Forelimb muscle (tissue), 1 donor: Measurements from ENCODE around the gene TCF19. TPM values are rescaled to one million over a fixed set of nuclear protein-coding genes. Genes with fewer than 3 reads are reported as not detected.
"Not testable (repeated sequence)": the region's sequence is repeated elsewhere in the genome, so short reads cannot be mapped to it uniquely, and the experiment has no call there.

ENCODE experiments used
- DNase-seq: peaks from one replicate; pipeline ENCODE4 v3.0.0-alpha.2; 2013; ENCODE audit warnings: low read depth
- polyA plus RNA-seq: library from polyadenylated mRNA; unstranded; fragments of 120-200 nt; gene quantifications from one replicate; pipeline ENCODE4 v1.2.1, GENCODE V29; 2013; ENCODE audit not compliant: insufficient read length

Gene TCF19
- polyA plus RNA-seq, 1 donor, result 8.4 TPM

DNA sequence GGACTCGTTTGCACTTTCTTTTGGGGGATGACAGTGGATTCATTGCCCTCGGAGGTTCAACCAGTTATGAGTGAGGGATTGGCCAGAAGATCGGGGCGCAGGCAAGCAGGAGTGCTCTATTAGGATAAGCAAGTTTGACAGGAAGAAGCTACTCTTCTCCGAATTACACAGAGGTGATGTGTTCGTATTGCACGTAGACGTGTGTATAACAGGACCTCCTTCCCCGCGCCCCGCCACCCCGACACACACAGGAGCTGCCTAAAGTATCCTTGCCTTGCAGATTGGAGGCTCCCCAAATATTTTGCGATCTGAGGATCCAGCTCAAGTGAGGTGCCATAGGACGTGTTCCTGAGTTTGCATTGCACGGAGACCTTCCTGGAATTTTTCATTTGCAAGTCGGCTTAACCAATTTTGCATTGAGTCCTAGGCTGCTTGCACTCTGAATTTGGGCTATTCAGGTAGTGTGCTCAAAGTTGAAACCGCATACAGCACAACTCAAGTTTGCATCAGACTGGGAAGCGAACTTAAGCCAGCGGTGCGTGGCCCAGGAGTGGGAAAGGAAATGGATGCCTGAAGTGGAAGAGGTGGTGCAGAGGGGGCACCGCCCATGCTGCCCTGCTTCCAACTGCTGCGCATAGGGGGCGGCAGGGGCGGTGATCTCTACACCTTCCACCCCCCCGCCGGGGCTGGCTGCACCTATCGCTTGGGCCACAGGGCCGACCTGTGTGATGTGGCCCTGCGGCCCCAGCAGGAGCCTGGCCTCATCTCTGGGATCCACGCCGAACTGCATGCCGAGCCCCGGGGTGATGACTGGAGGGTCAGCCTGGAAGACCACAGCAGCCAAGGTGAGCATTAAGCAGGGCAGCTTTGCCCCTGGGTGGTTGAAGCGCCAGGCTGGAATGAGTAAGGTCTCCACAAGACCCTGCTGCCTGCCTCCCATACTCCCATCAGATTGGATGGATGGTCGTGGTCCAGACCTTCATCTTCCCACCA lies 770 bp downstream of the TCF19 start:
- DNase-seq, result no peak

DNA sequence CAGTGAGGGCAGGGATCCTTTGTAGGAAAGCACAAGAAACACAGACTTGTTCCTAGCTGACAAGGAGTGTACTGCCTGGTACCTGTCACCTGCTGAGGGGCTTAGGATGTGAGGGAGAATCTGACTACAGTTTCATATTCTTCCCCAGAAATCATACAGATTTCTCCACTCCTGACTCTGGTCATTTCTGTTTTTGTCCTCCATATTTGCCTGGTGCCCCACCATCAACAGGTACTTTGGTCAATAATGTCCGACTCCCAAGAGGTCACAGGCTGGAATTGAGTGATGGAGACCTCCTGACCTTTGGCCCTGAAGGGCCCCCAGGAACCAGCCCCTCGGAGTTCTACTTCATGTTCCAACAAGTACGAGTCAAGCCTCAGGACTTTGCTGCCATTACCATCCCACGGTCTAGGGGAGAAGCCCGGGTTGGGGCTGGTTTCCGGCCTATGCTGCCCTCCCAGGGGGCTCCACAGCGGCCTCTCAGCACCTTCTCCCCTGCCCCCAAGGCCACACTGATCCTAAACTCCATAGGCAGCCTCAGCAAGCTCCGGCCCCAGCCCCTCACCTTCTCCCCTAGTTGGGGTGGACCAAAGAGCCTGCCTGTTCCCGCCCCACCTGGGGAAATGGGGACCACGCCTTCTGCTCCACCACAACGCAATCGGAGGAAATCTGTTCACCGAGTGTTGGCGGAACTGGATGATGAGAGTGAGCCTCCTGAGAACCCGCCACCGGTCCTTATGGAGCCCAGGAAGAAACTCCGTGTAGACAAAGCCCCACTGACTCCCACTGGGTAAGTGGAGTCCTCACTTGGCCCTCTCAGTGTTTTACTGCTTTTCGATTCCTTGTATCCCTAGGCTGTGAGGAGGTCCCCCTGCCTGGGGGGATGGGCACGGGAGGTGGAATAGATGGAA lies 3.1 kb downstream of the TCF19 start:
- no peak for DNase-seq

DNA sequence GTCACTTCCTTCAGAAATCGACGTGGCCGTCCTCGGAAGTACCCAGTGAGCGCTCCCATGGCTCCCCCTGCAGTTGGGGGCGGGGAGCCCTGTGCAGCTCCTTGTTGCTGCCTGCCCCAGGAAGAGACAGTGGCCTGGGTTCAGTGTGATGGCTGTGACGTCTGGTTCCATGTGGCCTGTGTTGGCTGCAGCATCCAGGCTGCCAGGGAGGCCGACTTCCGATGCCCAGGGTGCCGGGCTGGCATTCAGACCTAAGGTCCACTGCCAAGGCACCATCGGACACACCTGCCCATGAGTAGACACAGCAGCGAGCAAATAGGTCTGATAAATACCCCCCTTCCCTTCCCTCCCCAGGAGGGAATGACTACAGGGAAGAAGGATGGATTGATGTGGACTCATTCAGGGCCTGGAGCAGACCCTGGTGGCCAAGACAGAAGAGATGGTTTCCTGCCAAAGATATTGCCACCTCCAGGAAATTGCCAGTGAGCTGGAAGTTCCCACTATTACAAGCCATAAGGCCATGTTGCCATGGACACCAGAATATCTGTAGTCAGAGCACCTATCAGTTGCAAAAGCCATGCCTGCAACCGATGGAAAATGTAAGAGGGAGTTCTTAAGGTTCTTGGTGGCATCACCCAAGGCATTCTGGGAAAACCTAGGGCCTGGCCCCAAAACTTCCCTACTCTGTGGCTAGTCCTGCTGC lies 4.2 kb downstream of the TCF19 start:
- DNase-seq, result no peak

DNA sequence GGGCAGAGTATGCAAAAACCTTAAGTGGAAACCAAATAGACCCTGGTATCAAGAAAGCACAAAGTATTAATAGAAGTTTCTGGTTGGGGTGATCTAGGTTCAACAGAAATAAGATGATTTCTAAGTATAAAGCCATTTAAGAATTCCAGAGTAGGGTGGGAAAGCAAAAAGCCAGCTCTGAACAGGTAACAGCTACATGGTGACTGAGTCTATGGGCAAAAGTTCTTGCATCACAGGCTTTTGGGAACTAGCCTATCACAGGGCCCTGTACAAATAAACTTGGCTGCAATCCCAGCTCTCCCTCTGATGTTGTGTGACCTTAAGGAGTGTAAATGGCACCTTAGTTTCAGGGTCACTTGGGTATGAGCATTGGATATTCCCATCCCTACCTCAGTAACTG lies 5.5 kb downstream of the TCF19 start:
- DNase-seq, result no peak

DNA sequence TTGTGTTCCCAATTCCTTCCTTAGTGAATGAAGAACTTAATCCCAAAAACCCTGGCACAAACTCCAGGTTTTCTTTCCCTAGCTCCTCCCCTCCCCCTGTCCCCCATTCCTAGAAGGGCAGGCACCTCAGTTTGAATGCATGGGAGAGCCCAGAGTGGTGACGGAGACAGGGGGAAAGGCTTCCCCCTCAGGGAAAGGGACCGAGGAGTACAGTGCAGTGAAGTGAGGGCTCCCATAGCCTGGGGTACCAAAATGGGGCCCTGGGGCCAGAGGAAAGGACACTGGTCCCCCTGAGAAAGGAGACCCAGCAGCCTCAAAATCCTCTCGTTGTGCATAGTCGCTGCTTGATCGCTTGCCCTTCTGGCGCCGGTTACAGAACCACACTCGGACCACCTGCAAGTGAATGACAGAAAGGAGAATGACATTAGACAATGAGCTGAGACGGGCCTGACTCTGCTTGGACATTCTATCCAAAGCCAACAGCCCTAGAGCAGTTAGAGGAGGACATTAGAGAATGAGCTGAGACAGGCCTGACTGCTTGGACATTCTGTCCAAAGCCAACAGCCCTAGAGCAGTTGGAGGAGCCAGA lies 6.2 kb downstream of the TCF19 start:
- not testable (repeated sequence) for DNase-seq

DNA sequence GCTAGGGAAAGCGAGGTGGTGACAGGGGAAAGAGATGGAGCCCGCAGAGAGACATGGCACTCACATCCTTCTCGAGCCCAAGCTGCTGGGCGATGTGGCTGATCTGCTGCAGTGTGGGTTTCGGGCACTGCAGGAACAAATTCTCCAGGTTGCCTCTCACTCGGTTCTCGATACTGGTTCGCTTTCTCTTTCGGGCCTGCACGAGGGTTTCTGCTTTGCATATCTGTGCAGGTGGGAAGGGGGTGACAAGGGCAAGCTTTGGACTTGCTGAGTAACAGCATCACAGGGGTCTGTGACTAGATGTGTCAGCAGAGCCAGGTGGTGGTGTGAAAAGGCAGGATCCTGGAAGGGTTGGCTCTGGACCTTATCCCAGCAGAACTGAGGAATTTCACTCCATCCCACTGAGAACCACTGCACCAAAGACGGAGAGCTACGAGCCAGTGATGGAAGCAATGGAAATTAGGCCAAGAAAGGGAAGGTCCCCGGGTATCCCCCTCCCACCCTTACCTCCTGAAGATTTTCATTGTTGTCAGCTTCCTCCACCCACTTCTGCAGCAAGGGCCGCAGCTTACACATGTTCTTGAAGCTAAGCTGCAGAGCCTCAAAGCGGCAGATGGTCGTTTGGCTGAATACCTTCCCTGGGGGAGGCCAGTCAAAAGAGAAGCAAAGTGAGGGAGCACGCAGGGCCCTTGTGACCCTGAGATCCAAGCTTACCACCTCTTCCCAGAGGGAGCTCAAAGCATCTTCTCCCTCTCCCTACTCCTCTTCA lies 6.9 kb downstream of the TCF19 start:
- not testable (repeated sequence) for DNase-seq

DNA sequence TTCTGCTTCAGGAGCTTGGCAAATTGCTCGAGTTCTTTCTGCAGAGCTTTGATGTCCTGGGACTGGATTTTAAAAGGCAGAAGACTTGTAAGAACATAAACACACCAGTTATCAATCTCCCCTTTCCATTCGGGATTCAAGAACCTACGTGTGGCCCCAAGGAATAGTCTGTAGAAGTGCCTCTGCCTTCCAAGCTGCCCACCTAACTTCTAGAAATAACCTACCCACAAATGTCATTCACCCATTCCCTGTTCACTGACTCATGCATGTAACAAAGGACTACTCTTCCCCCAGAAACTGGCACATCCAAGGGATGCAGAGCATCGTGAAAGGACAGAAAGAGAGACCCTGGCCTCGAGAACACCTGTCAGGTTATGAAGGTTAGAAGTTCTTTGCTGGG lies 7.6 kb downstream of the TCF19 start:
- no peak for DNase-seq

DNA sequence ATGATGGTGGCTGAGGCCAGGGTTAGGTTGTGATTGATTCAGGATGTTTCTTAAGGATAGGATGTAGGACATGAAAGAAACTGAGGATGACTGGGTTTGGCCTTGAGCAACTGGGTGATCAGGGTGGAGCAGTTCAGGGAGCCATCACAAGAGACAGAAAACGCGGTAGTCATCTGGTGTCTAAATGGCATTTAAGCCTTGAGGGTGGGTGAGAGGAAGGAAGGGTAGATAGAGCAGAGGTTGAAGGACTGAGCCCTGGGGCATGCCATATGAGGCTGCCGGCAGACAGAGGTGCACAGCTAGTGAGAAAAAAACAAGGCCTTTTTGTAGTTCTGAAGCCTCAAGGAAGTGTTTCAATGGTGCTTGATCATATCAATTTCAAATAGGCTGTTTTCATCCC lies 10.2 kb downstream of the TCF19 start:
- DNase-seq, result no peak

DNA sequence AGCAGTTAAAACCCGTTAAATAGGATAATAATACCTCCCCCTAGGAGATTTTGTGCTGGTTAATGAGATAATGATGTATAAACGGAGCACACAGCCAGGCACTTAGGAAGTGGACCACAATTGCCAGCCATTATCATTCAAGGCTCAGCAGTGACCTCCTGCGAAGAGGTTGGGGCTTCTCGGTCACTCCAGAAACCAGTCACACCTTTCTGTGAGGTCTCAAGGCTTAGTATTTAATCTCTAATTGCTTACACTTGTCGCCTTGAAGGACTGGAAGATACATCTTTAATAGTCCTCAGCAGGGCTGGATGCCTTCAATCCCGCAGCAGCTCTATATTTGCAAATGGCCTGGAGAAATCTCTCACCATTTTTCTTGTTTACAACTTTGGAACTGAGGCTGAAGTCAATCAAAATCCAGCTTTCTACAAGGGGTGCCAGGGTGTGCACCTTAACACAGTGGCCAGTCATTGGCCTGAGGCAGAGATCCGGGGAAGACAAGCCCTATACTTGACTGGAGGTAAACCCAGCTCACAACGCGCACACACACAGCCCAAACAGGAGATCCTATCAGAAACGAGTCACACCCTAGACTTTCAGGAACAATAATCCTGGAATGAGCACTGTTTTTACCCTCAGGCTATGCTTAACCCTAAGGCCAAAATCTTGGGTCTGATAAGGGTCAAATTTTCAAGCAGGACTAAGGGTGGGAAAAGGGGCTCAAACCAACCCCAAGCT lies 10.9 kb downstream of the TCF19 start:
- DNase-seq, result no peak

DNA sequence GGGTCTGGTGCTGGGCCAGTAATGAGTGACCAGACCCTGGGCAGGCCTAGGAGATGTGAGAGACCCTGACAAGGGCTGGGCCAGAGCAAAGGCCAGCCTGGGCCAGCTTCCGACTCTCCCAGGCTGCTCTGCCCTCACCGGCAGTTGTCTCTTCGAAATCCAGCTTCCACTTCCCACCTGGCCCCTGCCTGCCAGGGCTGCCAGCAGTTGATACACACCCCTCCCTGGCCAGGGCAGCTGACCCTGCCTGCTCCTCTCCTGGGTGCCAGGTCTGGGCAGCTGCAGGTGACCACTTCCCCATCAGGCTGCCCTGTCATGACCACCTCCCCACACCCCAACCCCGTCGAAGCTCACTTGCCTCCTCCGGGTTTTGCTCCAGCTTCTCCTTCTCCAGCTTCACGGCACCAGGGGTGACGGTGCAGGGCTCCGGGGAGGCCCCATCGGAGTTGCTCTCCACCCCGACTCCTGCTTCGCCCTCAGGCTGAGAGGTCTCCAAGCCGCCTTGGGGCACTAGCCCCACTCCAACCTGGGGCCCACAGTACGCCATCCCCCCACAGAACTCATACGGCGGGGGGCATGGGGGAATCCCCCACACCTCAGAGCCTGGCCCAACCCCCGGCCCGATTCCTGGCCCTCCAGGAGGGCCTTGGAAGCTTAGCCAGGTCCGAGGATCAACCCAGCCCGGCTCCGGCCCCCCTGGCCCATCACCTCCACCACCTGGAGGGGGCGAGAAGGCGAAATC lies 11.6 kb downstream of the TCF19 start:
- not testable (repeated sequence) for DNase-seq

DNA sequence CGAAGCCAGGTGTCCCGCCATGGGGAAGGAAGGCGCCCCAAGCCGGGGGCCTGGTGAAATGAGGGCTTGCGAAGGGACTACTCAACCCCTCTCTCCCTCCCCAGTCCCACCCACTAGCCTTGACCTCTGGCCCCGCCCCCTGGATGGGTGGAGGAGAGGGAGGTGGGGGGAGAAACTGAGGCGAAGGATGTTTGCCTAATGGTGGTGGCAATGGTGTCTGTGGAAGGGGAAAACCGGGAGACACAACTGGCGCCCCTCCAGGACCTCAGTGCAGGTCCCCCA lies 12.2 kb downstream of the TCF19 start, which contains the start of gene POU5F1:
Gene POU5F1, minus strand, starts transcription at position 83 of the 282 bp plus-strand sequence. Its CDS starts 62 bp downstream, at position 21.
- no peak for DNase-seq

DNA sequence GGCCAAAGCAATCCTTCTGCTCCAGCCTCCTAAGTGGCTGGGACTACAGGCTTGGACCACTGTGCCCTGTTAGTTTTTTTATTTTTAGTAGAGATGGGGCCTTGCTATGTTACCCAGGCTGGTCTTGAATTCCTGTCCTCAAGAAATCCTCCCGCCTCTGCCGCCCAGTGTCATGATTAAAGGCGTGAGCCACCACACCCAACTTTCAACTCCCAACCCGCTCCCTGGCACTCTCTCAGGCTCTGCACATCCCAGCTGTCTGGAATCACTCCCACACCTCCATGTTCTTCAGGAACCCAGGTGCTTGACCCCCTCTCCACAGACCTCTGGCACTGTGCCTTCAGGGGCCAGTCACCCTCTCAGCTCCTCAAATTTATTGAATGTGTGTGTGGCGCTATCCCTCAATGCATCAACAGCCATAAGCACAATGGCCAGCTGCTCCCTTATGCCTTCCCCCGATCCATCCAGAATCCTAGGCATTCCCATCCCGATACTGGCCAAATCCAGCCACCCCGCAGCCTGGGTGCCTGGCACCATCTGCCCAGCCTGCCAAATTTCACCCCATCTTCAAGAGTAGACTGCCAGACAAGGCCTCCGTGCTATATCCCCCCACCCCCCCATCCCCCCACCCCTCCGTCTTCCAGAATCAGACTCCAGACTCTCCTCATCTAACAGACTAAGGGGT lies 12.7 kb downstream of the TCF19 start:
- DNase-seq, result no peak

DNA sequence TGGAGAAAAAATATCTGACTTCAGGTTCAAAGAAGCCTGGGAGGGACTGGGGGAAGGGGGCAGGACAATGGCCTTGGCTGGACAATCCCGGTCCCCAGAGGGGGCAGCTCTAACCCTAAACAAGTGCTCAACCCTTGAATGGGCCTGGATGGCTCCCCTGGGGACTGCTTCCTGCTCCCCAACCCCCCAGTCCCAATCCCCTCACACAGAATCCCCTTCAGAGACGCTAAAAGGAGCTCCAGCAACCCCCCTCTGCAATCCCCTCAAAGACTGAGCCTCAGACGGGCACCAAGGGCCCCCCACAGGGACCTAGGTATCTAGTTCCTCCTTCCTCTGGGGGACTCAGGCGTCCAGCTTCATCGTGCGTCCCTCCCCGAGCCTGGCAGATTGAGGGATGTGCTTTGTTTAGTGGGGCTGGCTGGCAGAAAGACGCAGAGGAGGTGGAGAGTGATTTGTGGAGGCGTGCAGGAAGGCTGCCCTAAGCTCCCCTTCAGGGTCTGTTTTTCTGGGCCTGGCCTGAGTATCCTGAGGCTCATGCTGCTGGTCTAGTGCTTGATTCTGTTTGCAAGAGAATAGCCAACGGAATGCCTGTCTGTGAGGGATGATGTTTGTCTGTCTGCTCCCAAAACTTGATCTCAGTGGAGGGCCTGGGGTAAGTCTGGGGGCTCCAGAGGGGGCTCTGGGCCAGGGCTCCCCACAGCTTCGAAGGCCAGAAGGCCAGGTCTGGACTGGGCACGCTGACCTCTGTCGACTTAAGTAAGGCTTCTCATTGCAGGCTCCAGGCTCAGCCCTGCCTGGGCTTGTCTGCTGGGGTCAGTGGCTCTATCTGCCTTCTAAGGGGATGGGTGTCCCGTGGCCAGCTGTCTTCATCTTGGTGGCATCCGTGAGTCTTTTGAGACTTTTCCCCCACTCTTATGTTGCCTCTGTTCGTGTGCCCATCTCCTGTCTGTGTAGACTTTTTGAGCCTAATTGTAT lies 13.8 kb downstream of the TCF19 start:
- no peak for DNase-seq

DNA sequence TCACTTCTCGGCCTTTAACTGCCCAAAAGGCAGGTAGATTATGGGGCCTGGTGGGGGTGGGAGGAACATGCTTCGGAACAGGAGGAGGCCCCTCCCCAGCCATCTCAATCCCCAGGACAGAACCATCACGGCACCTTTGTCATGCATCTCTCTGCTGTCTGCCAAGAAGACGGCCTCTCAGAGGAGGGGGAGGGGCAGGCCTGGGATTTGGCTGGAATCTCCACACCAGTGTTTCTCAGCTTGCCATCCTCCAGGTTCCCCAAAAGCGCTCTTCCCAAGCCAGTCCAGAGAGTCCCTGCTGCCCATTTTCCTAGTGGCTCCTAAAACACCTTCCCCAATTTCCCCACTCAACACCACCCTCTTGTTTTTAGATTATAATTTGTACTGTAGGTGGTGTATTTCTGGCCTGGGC lies 14.6 kb downstream of the TCF19 start:
- no peak for DNase-seq

DNA sequence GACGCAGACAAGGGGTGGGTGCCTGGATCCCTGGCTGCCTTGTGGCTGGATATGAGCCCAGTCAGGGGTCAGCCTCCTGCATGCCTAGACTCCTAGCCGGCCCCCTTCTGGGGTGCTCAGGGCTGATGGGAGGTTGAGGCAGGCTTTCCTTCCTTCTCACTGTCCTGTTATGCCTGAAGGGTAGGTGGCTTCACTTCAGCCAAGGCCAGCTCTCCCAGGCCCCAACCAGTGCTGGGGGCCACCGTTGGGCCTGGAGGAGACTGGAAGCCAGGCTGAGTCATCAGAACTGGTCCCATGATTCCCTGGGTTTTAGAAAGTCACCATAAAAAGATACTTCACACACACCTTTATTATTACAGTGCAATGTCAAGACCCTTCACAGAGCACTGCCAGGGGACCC lies 15.0 kb downstream of the TCF19 start:
- no peak for DNase-seq

DNA sequence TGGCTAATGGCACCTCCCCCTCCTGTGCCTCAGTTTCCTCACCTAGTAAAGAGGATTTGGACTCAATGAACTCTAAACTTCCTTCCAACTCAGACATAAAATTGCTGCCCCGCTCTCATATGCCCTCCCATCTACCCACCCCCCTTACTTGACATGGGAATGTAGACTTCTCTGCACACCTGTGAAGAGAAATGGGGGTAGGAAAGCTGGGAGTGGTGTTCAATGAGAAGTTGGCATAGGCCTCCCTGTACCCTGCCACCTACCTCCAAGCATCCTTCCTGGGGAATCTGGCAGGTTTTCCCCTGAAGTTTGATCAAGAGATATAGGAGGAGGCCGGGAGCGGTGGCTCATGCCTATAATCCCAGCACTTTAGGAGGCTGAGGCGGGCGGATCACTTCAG lies 16.0 kb downstream of the TCF19 start:
- DNase-seq, result no peak

DNA sequence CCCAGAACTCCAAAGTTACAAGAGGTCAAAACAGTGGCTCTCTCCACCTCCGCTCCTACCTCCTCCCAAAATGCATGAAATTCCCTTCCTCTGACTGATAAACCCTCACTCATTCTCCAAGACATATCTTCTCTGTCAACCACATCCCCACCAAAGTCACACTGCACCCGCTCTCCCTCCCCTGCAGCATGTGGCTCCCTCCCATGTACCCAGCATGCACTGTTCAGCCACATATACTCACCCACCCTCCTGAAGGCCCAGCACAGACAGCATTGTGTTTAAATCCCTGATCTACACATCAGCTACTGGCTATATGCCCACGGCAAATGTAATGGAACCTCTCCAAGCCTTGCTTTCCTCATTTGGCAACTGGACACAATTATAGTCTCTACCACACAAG lies 17.6 kb downstream of the TCF19 start:
- no peak for DNase-seq
